H1 (cell line): Measurements from ENCODE around the gene AFAP1L2. TPM values are rescaled to one million over a fixed set of nuclear protein-coding genes. Genes with fewer than 3 reads are reported as not detected.

Experiments used
- BRCA1 ChIP-seq: IDR thresholded peaks from 2 replicates; pipeline ENCODE4 v1.6.1; 2012; ENCODE audit warnings: low read depth, low read length, improper control_type of control experiment
- CBX5 ChIP-seq: fragments of 300-800, 300-1000 bp; sonication (generic); IDR thresholded peaks from 2 replicates; pipeline ENCODE4 v1.7.1; 2016; ENCODE audit warnings: antibody characterized with exemption, low read length, low read depth
- CHD2 ChIP-seq: IDR thresholded peaks from 2 replicates; pipeline ENCODE4 v1.6.1; 2012; ENCODE audit warnings: low read length, improper control_type of control experiment
- EZH2 ChIP-seq: fragments of 200-600 bp; sonication (generic); IDR thresholded peaks from 2 replicates; pipeline ENCODE4 v1.7.1; 2012; ENCODE audit warnings: low read depth, mild to moderate bottlenecking, moderate library complexity, low read length, inconsistent platforms; ENCODE audit not compliant: severe bottlenecking
- NRF1 ChIP-seq: IDR thresholded peaks from 2 replicates; pipeline ENCODE4 v1.6.1; 2011; ENCODE audit warnings: mild to moderate bottlenecking, low read depth, low read length, improper control_type of control experiment
- POLR2A ChIP-seq, 2 experiments: IDR thresholded peaks; 1 replicate in 1 of 2; 2 replicates in 1 of 2; pipeline ENCODE4 v1.6.1; 2011; ENCODE audit warnings: low read depth in 2 of 2, low read length in 2 of 2, mild to moderate bottlenecking in 2 of 2; ENCODE audit errors: control extremely low read depth in 1 of 2
- SUZ12 ChIP-seq: fragments of 200-600 bp; sonication (generic); IDR thresholded peaks from 2 replicates; pipeline ENCODE4 v1.6.1; 2012; ENCODE audit warnings: mild to moderate bottlenecking, inconsistent platforms, low read length, moderate library complexity, mixed read lengths
- polyA plus RNA-seq, 7 experiments: library from polyadenylated mRNA; depleted of rRNA in 3 of 7; stranded (reverse) in 5 of 7; unstranded in 2 of 7; fragments of >200 nt in 5 of 7; fragments of 200-250 nt in 2 of 7; gene quantifications; 1 replicate in 5 of 7; 2 replicates in 1 of 7; 4 replicates in 1 of 7; pipeline versions ENCODE4 v1.2.1 to v1.2.3, GENCODE V29; 2011 to 2013; ENCODE audit warnings: missing spikeins in 2 of 7, mixed read lengths in 2 of 7
- total RNA-seq: library from RNA; stranded (reverse); fragmentation: NEBNext Ultra II Directional; extraction: Animal tissue kit (Norgen Biotek cat#: 25700); gene quantifications from 2 replicates; pipeline ENCODE4 v1.2.1, GENCODE V29; 2021

The AFAP1L2 gene
- total and polyA plus RNA-seq, 2 of the 8 experiments (the other 6 are each of a cell fraction or from before 2014, with no cell fraction given), result 3.9 to 6.4 TPM

- TF ChIP-seq EZH2 (no peak), CBX5 (no peak), POLR2A (IDR thresholded peaks at IDR 0.05; ENCODE audit: control extremely low read depth in 1 of 2, low read depth in 2 of 2, low read length in 2 of 2) (no peak), BRCA1 (no peak), SUZ12 (no peak), CHD2 (no peak), NRF1 (no peak)
Observed at GRCh38 chr10:114319406-114320248, 84.7 kb downstream of the AFAP1L2 start (continued).
